Measurements from ENCODE around the gene KRTAP10-11.

Gene KRTAP10-11

DNA sequence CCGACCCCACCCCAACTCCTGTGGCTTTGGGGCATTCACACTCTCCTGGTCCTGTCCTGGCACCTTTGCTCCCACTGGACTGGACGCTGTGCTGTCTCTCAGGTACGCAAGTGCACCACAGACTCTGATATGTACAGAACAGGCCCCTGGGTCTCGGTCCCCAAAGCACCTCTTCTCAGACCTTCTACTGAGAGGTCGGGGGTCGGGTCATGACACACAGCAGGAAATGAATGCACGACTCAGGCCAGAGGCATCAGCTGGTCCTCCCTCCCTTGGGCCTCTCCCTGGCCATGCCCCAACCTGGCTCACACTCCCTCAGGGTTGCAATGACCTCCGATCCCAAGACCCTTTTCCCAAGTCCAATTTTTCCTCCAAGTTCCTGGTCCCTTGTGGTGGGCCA, 49.0 kb downstream of the KRTAP10-11 start:
- Histone ChIP-seq H3K9ac (ENCODE audit: low read depth, low read length) (no peak overlapping the region), H3K27ac (ENCODE audit: low read length) (no peak overlapping the region), H3K27me3 (ENCODE audit: insufficient read depth, low read length) (no peaks in the 10 kb centered on the region; the same call in 1 of the 2 replicates), H3K9me3 (ENCODE audit: insufficient read depth, low read depth, low read length) (peaks cover 11% of the 10 kb centered on the region; the same call in 1 of the 2 replicates), H3K4me3 (ENCODE audit: low read length) (no peak overlapping the region), H3K36me3 (ENCODE audit: insufficient read depth, low read depth, low read length) (no peaks in the 10 kb centered on the region), H3K4me1 (ENCODE audit: insufficient read depth, low read length) (0 out of 2 replicates have a peak, but pooled peaks cover 4% of the 10 kb centered on the region)

DNA sequence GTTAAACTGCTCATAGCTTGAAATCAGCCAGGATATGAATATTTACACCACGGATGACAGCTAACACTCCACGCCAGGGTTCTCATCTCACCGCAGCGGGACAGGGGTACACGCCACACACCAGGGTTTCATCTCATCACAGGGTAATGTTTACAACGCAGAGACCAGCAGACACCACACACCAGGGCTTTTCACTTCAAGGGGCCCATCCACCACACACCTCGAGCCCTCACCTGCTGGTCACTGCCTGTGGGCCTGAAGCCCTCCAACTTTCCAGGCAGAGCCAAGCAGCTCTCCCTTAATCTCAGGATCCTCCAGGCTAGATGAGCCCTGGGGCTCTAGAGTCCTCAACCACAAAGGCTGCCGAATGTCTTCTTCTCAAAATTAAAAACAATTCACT, 49.4 kb downstream of the KRTAP10-11 start:
- Histone ChIP-seq H3K4me3 (ENCODE audit: low read length) (no peak overlapping the region), H3K27me3 (ENCODE audit: insufficient read depth, low read length) (no peaks in the 10 kb centered on the region; the same call in none of the 2 replicates), H3K9ac (ENCODE audit: low read depth, low read length) (no peak overlapping the region), H3K27ac (ENCODE audit: low read length) (no peak overlapping the region), H3K4me1 (ENCODE audit: insufficient read depth, low read length) (0 out of 2 replicates have a peak, but pooled peaks cover 4% of the 10 kb centered on the region), H3K9me3 (ENCODE audit: insufficient read depth, low read depth, low read length) (peaks cover 11% of the 10 kb centered on the region; the same call in 1 of the 2 replicates), H3K36me3 (ENCODE audit: insufficient read depth, low read depth, low read length) (no peaks in the 10 kb centered on the region)

DNA sequence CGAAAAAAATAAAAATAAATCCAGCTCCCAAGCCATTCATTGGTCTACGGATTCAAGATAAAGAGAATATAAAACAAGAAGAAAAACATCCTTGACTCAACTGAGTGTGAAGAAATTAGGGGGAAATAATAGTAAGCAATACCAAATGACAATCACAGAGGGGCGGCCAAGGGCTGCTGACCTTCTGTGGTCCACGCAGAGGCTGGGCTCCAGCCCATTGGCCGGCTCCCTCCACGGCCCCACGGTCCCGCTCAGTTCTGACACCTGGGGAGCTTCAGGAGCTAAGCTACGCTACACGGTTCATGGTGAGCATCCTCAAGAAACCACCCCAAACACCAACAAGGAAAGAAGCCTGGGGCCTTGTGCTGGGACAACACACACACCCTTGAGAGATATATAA, 50.4 kb downstream of the KRTAP10-11 start:
- Histone ChIP-seq H3K9me3 (ENCODE audit: insufficient read depth, low read depth, low read length) (peaks cover 11% of the 10 kb centered on the region; the same call in 1 of the 2 replicates), H3K9ac (ENCODE audit: low read depth, low read length) (no peak overlapping the region), H3K4me3 (ENCODE audit: low read length) (no peak overlapping the region), H3K36me3 (ENCODE audit: insufficient read depth, low read depth, low read length) (no peaks in the 10 kb centered on the region), H3K4me1 (ENCODE audit: insufficient read depth, low read length) (peaks cover 4% of the 10 kb centered on the region; the same call in 1 of the 2 replicates), H3K27ac (ENCODE audit: low read length) (no peak overlapping the region), H3K27me3 (ENCODE audit: insufficient read depth, low read length) (no peaks in the 10 kb centered on the region; the same call in none of the 2 replicates)
